T-cell (primary cell): ENCODE results near the gene ROBO1. TPM values are rescaled to one million over a fixed set of nuclear protein-coding genes. Genes with fewer than 3 reads are reported as not detected.

Experiments used
- ATAC-seq, 4 experiments: fragments of 200-7000 bp in 3 of 4; fragments of 150-1000 bp in 1 of 4; cut with Tn5 transposase; replicated peaks in 1 of 4; 1 replicate in 3 of 4; 2 replicates in 1 of 4; pipeline ENCODE4 v1.10.0; 2021; ENCODE audit warnings: moderate library complexity in 3 of 4, mild to moderate bottlenecking in 2 of 4, moderate number of reproducible peaks in 1 of 4
- CTCF ChIA-PET, 2 donors: fragments of 300-600 bp; sonication (Branson Sonifier 250); formaldehyde crosslinking; loops; one replicate each; lab custom pipeline; 2022; ENCODE audit warnings: antibody characterized with exemption in 2 of 2; lab: Charles Lee
- POLR2A ChIA-PET, 2 donors: fragments of 300-600 bp; sonication (Branson Sonifier 250); formaldehyde crosslinking; loops; one replicate each; lab custom pipeline; 2022; ENCODE audit warnings: antibody characterized with exemption in 2 of 2; lab: Charles Lee
- DNase-seq, 35 experiments: peaks; one replicate each; pipeline versions ENCODE4 v3.0.0 to v3.0.0-alpha.2; 2013 to 2023
- H3K27ac ChIP-seq: one replicate; pipeline ENCODE4 v1.5.1; 2013; ENCODE audit warnings: low read length
- H3K27me3 ChIP-seq, 2 experiments: replicated peaks in 1 of 2; 1 replicate in 1 of 2; 2 replicates in 1 of 2; pipeline versions ENCODE4 v1.6.1 to v1.7.0; 2013; ENCODE audit warnings: low read length in 1 of 2, mixed read lengths in 1 of 2; ENCODE audit not compliant: control insufficient read depth in 2 of 2, insufficient read depth in 2 of 2; ENCODE audit errors: extremely low read depth in 1 of 2
- H3K36me3 ChIP-seq, 2 donors: 1 replicate in 1 of 2; 2 replicates in 1 of 2; pipeline versions ENCODE4 v1.6.1 to v1.7.0; 2013; ENCODE audit warnings: low read length in 1 of 2; ENCODE audit not compliant: control insufficient read depth in 2 of 2, insufficient read depth in 1 of 2; ENCODE audit errors: extremely low read depth in 1 of 2
- H3K4me1 ChIP-seq, 2 experiments: 1 replicate in 1 of 2; 2 replicates in 1 of 2; pipeline versions ENCODE4 v1.6.1 to v1.7.0; 2013; ENCODE audit warnings: low read length in 2 of 2, mixed read lengths in 1 of 2; ENCODE audit not compliant: insufficient read depth in 2 of 2, control insufficient read depth in 1 of 2; ENCODE audit errors: extremely low read depth in 1 of 2
- H3K4me3 ChIP-seq, 2 donors: 1 replicate in 1 of 2; 2 replicates in 1 of 2; pipeline versions ENCODE4 v1.5.1 to v1.7.0; 2013; ENCODE audit warnings: mild to moderate bottlenecking in 2 of 2, low read length in 1 of 2, moderate library complexity in 1 of 2; ENCODE audit not compliant: control insufficient read depth in 1 of 2; ENCODE audit errors: extremely low read depth in 1 of 2
- H3K9me3 ChIP-seq: 2 replicates; pipeline ENCODE4 v1.7.0; 2013
- H3K27ac Mint-ChIP-seq, 2 donors: one replicate each; pipeline ENCODE4 v1.8.0; 2020 to 2021; ENCODE audit warnings: mild to moderate bottlenecking in 2 of 2, mixed read lengths in 2 of 2
- H3K27me3 Mint-ChIP-seq, 2 donors: one replicate each; pipeline ENCODE4 v1.8.0; 2021 to 2022; ENCODE audit warnings: mixed read lengths in 2 of 2
- H3K36me3 Mint-ChIP-seq: one replicate; pipeline ENCODE4 v1.8.0; 2021; ENCODE audit warnings: mixed read lengths
- H3K4me1 Mint-ChIP-seq, 3 donors: one replicate each; pipeline ENCODE4 v1.8.0; 2020 to 2022; ENCODE audit warnings: mixed read lengths in 3 of 3, mild to moderate bottlenecking in 1 of 3
- H3K4me3 Mint-ChIP-seq, 3 donors: one replicate each; pipeline ENCODE4 v1.8.0; 2020 to 2022; ENCODE audit warnings: mild to moderate bottlenecking in 3 of 3, mixed read lengths in 3 of 3, moderate library complexity in 3 of 3
- H3K9me3 Mint-ChIP-seq, 3 donors: one replicate each; pipeline ENCODE4 v1.8.0; 2020 to 2022; ENCODE audit warnings: mixed read lengths in 3 of 3
- WGBS: methylation state at CpG from one replicate; pipeline ENCODE4 v1.1.5; 2013; ENCODE audit warnings: missing lambda C conversion rate; ENCODE audit not compliant: insufficient coverage; 5-methylcytosine and 5-hydroxymethylcytosine counted together
- total RNA-seq, 35 experiments: library from RNA in 6 of 35; stranded (reverse) in 6 of 35; fragments of 120-200 nt in 1 of 35; gene quantifications; one replicate each; pipeline versions ENCODE4 v1.2.1 to v1.2.4 and lab custom pipeline; 2013 to 2026

The ROBO1 gene
- total RNA-seq, 5 donors from 2014 or later (not counting 1 experiment from before 2014, with no cell fraction given): 0.20 to 2.4 (median 1.7) TPM

DNA sequence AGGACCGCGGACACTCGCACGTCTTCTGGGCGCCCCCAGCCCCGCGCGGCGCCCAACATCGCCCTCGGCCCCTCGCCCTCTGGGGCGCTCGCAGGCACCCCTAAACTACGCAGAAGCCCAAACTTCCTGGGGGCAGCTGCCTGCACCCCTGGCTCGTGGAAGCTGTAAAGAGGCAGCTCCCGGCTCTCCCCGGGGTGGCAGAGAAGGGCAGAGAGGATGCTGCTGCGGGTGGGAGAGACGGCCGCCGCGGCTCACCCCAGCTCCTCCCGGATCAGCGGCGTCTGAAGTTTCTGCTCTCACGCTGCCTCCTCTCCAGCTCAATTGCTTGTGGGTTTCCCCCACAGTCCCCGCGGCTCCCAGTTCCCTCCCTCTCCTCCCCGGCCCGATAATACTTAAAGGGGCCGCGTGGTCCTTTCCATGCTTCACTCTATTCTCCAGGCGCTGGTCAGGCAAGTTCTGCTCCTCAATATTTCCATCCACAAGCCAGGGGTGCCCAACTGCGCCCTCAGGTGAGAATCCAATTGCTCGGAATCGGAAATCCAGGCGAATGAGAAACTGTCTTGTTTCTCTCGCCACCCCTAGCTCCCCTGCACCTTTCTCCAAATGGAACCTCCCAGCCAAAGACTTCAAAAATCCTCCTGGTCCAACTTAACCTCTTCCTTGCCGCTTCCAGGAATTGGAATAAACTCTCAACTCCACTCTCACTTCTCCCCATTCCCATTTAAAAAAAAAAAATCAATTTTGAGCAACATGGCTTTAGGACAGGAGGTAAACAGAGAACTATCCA lies 748.5 kb downstream of the ROBO1 start:
- CTCF ChIA-PET: no interaction called here
- Histone ChIP-seq H3K27ac (no peak overlapping the region), H3K27me3 (peaks cover 0 to 12% of the 10 kb centered on the region in 2 experiments), H3K36me3 (no peaks in the 10 kb centered on the region), H3K9me3 (no peaks in the 10 kb centered on the region), H3K4me1 (peaks cover 0 to 5% of the 10 kb centered on the region in 2 experiments), H3K4me3 (peak overlapping the region in 1 of 2 donors; percentile 84)
- Mint-ChIP-seq H3K36me3 (no peaks in the 10 kb centered on the region), H3K4me3 (peak overlapping the region in 1 of 3 donors; percentile 25), H3K27ac (no peak overlapping the region), H3K9me3 (peaks cover 0 to 14% (median 10%) of the 10 kb centered on the region in 3 donors), H3K27me3 (peaks cover 7 to 11% of the 10 kb centered on the region in 2 donors), H3K4me1 (peaks cover 0 to 4% (median 2%) of the 10 kb centered on the region in 3 donors)
- peak in 3 of 35 experiments; percentile 10 to 25 (median 18) for DNase-seq
- ATAC-seq: peak in 2 of 4 experiments; percentile 56
- 4% methylated on average over 36 of the region's 40 CpGs for WGBS
- POLR2A ChIA-PET: no interaction called here

DNA sequence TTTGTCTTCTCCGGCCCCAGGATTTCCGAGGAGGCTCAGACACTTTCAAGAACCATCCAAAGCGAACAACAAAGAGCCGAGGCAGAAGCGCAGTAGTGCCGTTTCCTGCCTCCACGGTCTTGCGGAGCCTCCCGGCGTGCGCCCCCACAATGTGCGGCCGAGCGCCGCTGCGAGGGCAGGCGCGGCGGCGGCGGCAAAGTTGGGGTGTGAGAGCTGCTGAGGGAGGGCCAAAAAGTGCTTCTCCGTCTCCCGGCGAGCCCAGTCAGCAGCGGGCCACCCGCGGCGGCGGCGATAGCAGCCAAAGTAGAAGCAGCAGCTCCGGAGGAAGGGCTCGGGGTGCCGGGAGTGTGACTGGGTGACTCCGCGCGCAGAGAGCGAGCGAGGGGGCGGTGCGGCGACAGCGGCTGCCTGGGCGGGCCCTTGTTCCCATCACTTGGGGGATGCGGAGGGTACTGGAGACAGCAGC lies 749.1 kb downstream of the ROBO1 start:
- H3K9me3 ChIP-seq: no peaks in the 10 kb centered on the region
- H3K27me3 ChIP-seq: peaks cover 0 to 12% of the 10 kb centered on the region in 2 experiments
- Mint-ChIP-seq H3K27me3 (peaks cover 7 to 11% of the 10 kb centered on the region in 2 donors), H3K4me1 (peaks cover 0 to 4% (median 2%) of the 10 kb centered on the region in 3 donors), H3K36me3 (no peaks in the 10 kb centered on the region), H3K9me3 (peaks cover 0 to 14% (median 10%) of the 10 kb centered on the region in 3 donors), H3K27ac (no peak overlapping the region), H3K4me3 (no peak overlapping the region)
- ATAC-seq (peak; percentile 15 to 74 (median 46)), DNase-seq (peak in 10 of 35 experiments; percentile 0 to 27 (median 4))
- peaks cover 0 to 5% of the 10 kb centered on the region in 2 experiments for H3K4me1 ChIP-seq
- H3K4me3 ChIP-seq: peak overlapping the region in 1 of 2 donors; percentile 84
- WGBS: 2% methylated on average over 38 of the region's 44 CpGs
- CTCF ChIA-PET: no interaction called here
- POLR2A ChIA-PET: no interaction called here
- no peak overlapping the region for H3K27ac ChIP-seq
- H3K36me3 ChIP-seq: no peaks in the 10 kb centered on the region

DNA sequence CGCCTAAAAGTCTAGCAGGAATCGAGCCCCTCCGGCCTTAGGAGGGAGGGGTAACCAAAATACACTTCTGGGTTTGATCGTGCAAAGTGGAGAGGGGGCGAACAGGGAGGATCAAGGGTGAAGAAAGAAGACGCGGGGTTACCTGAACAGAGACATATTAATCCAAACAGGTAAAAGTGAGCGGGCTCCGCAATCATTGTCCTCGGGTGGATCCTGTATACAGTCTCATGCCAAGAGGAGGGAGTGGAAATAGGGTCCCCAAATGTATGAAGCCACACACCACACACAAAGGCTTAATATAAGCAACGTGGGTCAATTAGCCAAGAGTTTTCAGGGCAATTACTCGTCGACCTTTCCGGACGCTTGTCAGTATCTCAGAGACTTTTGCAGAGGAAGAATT lies 749.5 kb downstream of the ROBO1 start:
- ATAC-seq (peak in 1 of 4 experiments; percentile 15), DNase-seq (no peak)
- Histone ChIP-seq H3K9me3 (no peaks in the 10 kb centered on the region), H3K27me3 (peaks cover 0 to 12% of the 10 kb centered on the region in 2 experiments), H3K4me1 (peaks cover 0 to 5% of the 10 kb centered on the region in 2 experiments), H3K36me3 (no peaks in the 10 kb centered on the region), H3K27ac (no peak overlapping the region), H3K4me3 (peak overlapping the region in 1 of 2 donors; percentile 84)
- H3K36me3 Mint-ChIP-seq: no peaks in the 10 kb centered on the region
- 3% methylated on average over 10 of the region's 15 CpGs for WGBS
- H3K9me3 Mint-ChIP-seq: peaks cover 0 to 13% (median 8%) of the 10 kb centered on the region in 3 donors
- H3K27me3 Mint-ChIP-seq: peaks cover 7 to 11% of the 10 kb centered on the region in 2 donors
- ChIA-PET POLR2A (no interaction called here), CTCF (no interaction called here)
- H3K27ac Mint-ChIP-seq: no peak overlapping the region
- H3K4me3 Mint-ChIP-seq: no peak overlapping the region
- H3K4me1 Mint-ChIP-seq: peaks cover 0 to 4% (median 2%) of the 10 kb centered on the region in 3 donors

DNA sequence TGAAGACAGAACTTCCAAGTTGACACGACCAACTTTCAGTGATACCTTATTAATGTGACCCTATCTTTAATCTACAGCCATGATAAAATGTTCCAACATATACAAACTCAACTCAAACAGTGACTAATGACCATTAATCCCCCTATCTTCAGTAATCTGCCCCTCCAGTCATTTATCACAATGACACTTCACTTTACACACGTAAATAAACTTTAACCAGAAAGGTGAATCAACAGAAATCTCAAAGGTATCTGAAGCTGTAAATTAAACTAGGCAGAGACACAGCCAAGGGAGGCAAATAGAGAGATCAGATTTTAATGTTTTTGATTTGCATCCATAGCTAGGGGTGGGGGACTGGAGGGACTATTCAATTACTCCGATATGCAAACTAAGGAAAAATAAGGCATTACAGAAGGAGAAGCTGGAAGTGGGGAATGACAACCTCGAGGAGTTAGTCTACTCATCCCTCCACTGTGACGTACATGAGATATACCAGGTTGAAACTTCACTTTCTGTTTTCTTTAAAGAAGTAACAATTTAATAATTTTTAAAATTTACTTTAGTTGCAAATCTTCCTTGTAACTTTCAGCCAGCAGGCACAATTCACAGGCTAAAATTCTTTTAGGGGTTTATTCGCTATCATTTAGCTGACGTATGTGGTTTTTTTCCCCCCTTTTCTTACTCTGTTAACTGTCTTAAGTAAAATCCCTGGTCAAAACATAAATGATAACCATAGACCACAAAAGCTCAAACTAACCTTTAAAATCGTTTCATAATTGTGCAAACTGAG lies 751.0 kb downstream of the ROBO1 start:
- peaks cover 0 to 9% (median 4%) of the 10 kb centered on the region in 3 donors for H3K9me3 Mint-ChIP-seq
- Histone ChIP-seq H3K9me3 (no peaks in the 10 kb centered on the region), H3K4me1 (peaks cover 0 to 5% of the 10 kb centered on the region in 2 experiments), H3K4me3 (peak overlapping the region in 1 of 2 donors; percentile 84), H3K36me3 (no peaks in the 10 kb centered on the region), H3K27ac (no peak overlapping the region), H3K27me3 (peaks cover 0 to 12% of the 10 kb centered on the region in 2 experiments)
- no peak overlapping the region for H3K4me3 Mint-ChIP-seq
- peaks cover 0 to 4% (median 2%) of the 10 kb centered on the region in 3 donors for H3K4me1 Mint-ChIP-seq
- no peak for ATAC-seq
- no peak for DNase-seq
- H3K36me3 Mint-ChIP-seq: no peaks in the 10 kb centered on the region
- H3K27me3 Mint-ChIP-seq: peaks cover 6 to 7% of the 10 kb centered on the region in 2 donors
- 75% methylated on average over 1 of the region's 8 CpGs for WGBS
- no peak overlapping the region for H3K27ac Mint-ChIP-seq
- CTCF ChIA-PET: interaction anchor here in 1 of 2 donors (0.7 kb wide), 1 partner anchor 309 kb away, joined by 5 read pairs; no protein-coding TSS in a partner anchor
- POLR2A ChIA-PET: no interaction called here

DNA sequence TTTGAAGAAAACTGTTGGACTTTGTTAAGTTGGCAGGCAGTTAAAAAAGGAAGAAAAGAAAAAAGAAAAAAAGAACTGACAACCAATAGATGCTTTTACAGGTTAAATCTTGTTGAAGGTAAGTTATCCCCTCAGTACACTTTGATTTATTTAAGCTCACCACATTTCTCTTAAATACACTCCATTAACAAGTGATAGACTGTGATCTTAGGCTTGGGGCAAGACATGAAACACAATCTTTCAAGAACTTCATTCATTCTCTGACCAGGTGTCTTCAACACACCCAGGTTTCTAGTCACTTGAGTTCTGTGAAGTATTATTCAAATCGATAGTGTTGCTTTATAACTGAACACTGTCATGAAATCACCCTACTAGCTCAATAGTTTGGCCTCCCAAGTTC lies 751.9 kb downstream of the ROBO1 start:
- Mint-ChIP-seq H3K36me3 (no peaks in the 10 kb centered on the region), H3K27me3 (peaks cover 6 to 7% of the 10 kb centered on the region in 2 donors), H3K4me3 (no peak overlapping the region), H3K4me1 (peaks cover 0 to 4% (median 2%) of the 10 kb centered on the region in 3 donors), H3K9me3 (peaks cover 0 to 8% (median 4%) of the 10 kb centered on the region in 3 donors), H3K27ac (no peak overlapping the region)
- WGBS: no CpG with 5 or more reads among the region's 1 CpG
- H3K9me3 ChIP-seq: no peaks in the 10 kb centered on the region
- ATAC-seq (no peak), DNase-seq (no peak)
- peaks cover 0 to 5% of the 10 kb centered on the region in 2 experiments for H3K4me1 ChIP-seq
- peaks cover 0 to 12% of the 10 kb centered on the region in 2 experiments for H3K27me3 ChIP-seq
- POLR2A ChIA-PET: no interaction called here
- no peak overlapping the region for H3K4me3 ChIP-seq
- H3K27ac ChIP-seq: no peak overlapping the region
- no peaks in the 10 kb centered on the region for H3K36me3 ChIP-seq
- CTCF ChIA-PET: no interaction called here

DNA sequence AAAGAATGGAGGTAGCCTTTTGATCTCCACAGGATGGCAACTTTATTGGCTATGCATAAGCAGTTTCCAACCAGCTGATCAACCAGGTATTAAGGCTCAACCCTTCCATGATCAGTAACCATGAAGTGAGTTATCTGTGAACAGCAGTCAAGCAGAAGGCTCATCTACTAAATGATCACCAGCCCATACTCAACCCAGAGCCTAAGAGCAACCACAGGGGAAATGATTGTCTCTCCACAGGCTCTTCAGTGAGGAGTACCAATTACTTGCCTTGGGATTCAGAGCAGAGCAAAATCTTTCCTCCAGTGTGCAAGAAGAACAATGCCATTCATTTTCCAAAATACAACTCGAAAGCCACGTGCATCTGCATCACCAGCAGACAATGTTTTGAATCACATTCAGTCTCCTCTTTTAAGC lies 754.8 kb downstream of the ROBO1 start:
- Mint-ChIP-seq H3K27me3 (no peaks in the 10 kb centered on the region), H3K36me3 (no peaks in the 10 kb centered on the region), H3K4me1 (no peaks in the 10 kb centered on the region), H3K9me3 (peaks cover 0 to 5% (median 2%) of the 10 kb centered on the region in 3 donors), H3K27ac (no peak overlapping the region), H3K4me3 (no peak overlapping the region)
- no peaks in the 10 kb centered on the region for H3K36me3 ChIP-seq
- DNase-seq (no peak), ATAC-seq (no peak)
- CTCF ChIA-PET: no interaction called here
- peaks cover 0 to 3% of the 10 kb centered on the region in 2 experiments for H3K27me3 ChIP-seq
- no peaks in the 10 kb centered on the region for H3K9me3 ChIP-seq
- peaks cover 0 to 5% of the 10 kb centered on the region in 2 experiments for H3K4me1 ChIP-seq
- no CpG with 5 or more reads among the region's 2 CpGs for WGBS
- no peak overlapping the region for H3K4me3 ChIP-seq
- POLR2A ChIA-PET: no interaction called here
- H3K27ac ChIP-seq: no peak overlapping the region
